HG02973 (cell line): ENCODE measurements around the gene UBAC1.
"Not testable (repeated sequence)": the region's sequence is repeated elsewhere in the genome, so short reads cannot be mapped to it uniquely, and the experiment has no call there.

Experiments used
- ATAC-seq: cut with Tn5 transposase; IDR thresholded peaks from one replicate; pipeline ENCODE4 v1.9.1; 2021; ENCODE audit warnings: moderate library complexity; ENCODE audit not compliant: unreplicated experiment

The UBAC1 gene

GRCh38 chr9:135978642-135979546 is 17.7 kb upstream of the UBAC1 start:
- no peak for ATAC-seq

GRCh38 chr9:135976944-135977343 is 15.8 kb upstream of the UBAC1 start:
- no peak for ATAC-seq

GRCh38 chr9:135976531-135976930 is 15.4 kb upstream of the UBAC1 start:
- ATAC-seq: no peak

- no peak for ATAC-seq
These were observed 14.7 kb upstream of the UBAC1 start for GRCh38 chr9:135975834-135976233.

- no peak for ATAC-seq
These were observed 13.0 kb upstream of the UBAC1 start for GRCh38 chr9:135974220-135974573.

GRCh38 chr9:135973277-135974219 is 12.4 kb upstream of the UBAC1 start:
- no peak for ATAC-seq

GRCh38 chr9:135971892-135972291 is 10.7 kb upstream of the UBAC1 start:
- ATAC-seq: no peak

GRCh38 chr9:135971111-135971766 is 10.1 kb upstream of the UBAC1 start:
- no peak for ATAC-seq

- ATAC-seq: no peak
These were observed 9.1 kb upstream of the UBAC1 start for GRCh38 chr9:135970128-135970815.

GRCh38 chr9:135969064-135969683 is 8.0 kb upstream of the UBAC1 start:
- no peak for ATAC-seq

- no peak for ATAC-seq
These were observed 7.4 kb upstream of the UBAC1 start for GRCh38 chr9:135968601-135969000.

GRCh38 chr9:135968083-135968476 is 6.9 kb upstream of the UBAC1 start:
- no peak for ATAC-seq

GRCh38 chr9:135966916-135967260 is 5.7 kb upstream of the UBAC1 start:
- ATAC-seq: not testable (repeated sequence)

GRCh38 chr9:135965124-135965756 is 4.1 kb upstream of the UBAC1 start:
- ATAC-seq: no peak

- no peak for ATAC-seq
These were observed 2.8 kb upstream of the UBAC1 start for GRCh38 chr9:135963938-135964337.

- no peak for ATAC-seq
These were observed 2.2 kb upstream of the UBAC1 start for GRCh38 chr9:135963338-135963737.

GRCh38 chr9:135962696-135963307 is 1.6 kb upstream of the UBAC1 start:
- no peak for ATAC-seq

- ATAC-seq: no peak
These were observed 880 bp upstream of the UBAC1 start for GRCh38 chr9:135961811-135962695.
